HG03378 (cell line): ENCODE measurements around the gene C21orf58.
A peak's percentile ranks its signal among the peaks of the same experiment; 100 is the strongest.
"Not testable (repeated sequence)": the region's sequence is repeated elsewhere in the genome, so short reads cannot be mapped to it uniquely, and the experiment has no call there.

Experiments used
- ATAC-seq: cut with Tn5 transposase; IDR thresholded peaks from one replicate; pipeline ENCODE4 v1.9.1; 2021; ENCODE audit warnings: mild to moderate bottlenecking, moderate library complexity; ENCODE audit not compliant: unreplicated experiment

C21orf58 gene

DNA sequence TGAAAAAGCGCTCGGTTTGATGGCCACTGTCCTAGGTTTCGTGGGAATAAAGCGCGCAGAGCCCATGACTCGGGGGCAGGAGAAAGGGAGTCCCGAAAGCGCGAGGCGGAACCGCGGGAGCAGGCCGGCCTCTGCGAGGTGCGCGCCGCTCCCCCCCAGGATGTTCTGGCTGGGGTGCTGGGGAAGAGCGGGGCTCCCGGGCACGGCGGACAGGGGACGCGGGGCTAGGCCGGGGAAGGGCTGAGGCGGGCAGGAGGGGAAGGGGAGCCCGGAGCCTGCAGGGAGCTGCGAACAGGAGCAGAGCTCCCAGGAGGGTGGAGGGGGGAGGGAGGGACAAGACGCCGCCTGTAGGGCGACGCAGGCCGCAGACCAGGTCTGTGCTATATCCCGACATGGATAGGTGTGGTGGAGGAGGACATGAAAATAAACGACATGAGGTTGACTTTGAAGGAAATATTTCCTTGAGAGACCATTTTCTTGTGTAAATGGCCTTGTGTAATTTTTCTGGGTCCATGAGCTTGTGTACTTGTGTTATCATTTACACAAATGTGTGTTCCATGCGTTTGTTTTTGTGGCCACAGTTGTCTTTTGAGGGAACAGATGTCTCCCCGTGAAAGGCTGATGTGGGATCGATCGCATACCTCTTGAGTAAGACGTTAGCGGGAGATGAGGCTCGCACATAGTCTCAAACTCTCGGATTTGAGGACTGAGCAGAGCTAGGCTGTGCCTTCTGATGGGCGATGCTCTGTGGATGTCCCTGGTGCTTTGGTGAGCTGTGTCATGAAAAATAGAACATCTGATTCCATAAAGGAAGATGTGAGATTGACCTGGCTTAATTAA lies 1.6 kb upstream of the C21orf58 start:
- peak; percentile 3 for ATAC-seq

GRCh38 chr21:46324390-46325072 lies 861 bp upstream of the C21orf58 start:
- peak; percentile 22 for ATAC-seq

DNA sequence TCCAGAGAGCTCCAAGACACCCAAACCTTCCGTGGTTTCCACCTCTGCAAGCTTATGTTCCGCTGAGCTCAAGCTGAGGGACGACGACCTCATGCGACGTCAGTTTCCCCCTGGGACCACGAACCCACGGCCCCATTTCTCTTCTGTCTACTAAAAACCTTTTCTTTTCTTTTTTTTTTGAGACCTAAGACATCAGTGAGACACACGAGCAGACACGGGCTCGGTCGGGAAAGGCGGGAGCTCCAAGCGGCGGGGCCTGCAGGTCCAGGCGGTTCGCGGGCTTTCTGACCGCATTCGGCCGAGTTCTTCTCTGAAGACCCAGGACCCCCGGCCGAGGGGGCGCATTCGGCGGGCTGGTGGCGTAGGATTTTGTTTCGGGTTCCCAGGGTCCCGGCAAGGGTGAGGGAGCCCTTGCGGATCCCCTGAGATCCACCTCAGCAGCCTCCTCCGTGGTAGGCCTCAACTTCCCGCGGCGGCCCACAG lies 402 bp downstream of the C21orf58 start:
- ATAC-seq, result no peak

DNA sequence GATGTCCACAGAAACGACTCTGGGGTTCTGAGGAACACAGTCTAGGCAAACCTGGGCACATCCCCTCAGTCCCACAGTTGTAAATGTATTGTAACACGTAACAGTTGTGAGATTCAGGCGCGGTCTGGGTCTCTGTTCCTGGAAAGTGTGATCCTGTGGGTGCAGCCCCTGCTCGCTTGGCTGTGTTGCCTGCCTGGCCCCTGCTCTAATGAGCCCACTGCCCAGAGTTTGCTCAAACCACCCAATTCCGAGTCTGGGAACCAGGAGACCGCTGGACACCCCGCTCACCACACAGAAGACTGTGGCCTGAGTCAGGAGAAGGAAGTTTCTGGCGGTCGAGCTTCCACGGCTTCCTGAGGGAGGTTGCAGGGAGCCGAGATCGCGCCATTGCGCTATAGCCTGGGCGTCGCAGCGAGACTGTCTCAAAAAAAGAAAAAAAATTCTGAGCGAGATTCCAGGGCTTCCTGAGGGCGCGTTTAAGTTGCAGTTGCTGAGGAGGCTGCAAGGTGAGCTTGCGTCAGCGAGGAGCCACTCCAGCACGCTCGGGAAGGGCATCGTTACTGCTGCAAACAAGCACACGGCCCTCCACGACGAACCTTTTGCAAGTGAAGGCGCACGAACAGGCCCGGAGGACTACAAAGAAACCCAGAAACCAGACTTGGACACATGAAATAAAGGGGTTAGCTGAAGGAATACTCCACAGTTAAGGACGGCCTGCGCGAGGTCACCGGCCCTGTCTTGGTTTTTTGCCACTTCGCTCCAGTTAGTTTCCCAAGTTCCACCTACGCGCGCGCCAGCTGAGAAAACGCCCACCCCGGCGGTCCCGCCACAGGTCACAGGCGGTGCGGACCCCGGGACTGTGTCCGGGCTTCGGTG lies 1.1 kb downstream of the C21orf58 start:
- no peak for ATAC-seq

GRCh38 chr21:46320331-46320801 lies 3.3 kb downstream of the C21orf58 start:
- ATAC-seq, result no peak

DNA sequence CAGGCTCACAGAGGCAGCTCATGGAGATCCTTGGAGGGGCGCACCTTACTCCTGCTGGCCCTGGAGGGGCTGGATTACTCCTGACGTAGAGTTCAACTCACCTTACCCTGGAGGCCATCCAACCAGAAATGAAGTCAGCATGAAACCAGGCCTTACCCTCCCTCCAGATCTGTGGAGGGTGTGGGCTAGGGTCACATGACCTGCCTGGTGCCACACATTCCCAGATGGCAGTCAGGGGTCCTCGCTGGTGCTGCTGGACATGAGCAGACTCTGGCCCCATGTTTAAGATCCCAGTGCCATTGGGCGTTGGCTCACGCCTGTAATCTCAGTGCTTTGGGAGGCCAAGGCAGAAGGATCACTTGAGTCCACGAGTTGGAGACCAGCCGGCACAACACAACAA lies 4.5 kb downstream of the C21orf58 start:
- ATAC-seq, result no peak

- no peak for ATAC-seq
These were observed 5.2 kb downstream of the C21orf58 start for GRCh38 chr21:46318464-46318845.

- no peak for ATAC-seq
These were observed 5.8 kb downstream of the C21orf58 start for GRCh38 chr21:46317710-46318463.

DNA sequence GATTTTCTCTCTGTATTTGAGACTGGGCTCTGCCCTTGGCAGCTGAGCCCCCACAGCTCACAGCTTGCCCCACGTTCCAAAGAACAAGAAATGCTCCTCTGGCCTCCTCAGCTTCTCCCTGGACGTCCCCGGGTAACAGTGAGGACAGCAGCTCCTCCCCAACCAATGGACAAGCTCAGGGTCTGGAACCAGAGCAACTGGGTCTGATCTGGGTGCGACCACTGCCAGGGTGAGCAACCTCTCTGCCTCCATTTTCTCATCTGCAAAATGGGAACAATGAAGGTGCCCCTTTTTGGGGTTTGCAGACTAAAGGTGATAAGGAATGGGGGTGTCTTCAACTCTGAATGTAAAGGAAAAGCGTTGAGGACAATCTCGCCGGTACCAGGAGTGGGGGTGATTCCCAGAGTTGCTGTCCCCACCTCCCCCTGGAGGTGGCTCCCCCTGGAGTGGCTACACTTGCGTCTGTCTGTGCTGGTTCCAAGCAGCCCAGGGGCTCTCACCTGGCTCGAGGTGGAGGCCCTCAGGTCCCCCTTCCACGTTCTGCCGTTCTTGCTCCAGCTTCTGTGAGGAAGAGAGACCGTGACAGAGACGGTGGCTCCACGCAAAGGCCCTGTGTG lies 6.9 kb downstream of the C21orf58 start:
- no peak for ATAC-seq

GRCh38 chr21:46314441-46315020 lies 9.1 kb downstream of the C21orf58 start:
- ATAC-seq, result no peak

DNA sequence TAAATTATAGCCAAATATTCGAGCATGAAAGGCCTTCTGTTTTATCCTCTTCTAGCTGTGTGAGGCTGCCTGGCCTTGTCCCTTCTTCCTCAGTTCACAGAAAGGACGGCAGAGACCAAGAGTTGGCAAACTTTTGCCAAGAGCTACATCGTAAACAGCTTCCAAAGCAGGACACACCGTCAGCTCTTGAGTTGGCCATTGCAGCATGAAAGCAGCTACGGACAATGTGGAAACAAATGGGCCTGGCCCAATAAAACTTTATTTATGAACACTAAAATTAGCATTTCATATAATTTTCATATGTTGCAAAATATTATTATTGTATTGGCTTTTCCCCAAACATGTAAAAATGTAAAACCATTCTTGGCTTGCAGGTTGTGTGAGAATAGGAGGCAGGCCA lies 10.7 kb downstream of the C21orf58 start:
- no peak for ATAC-seq

GRCh38 chr21:46311568-46311967 lies 12.1 kb downstream of the C21orf58 start:
- ATAC-seq, result no peak

GRCh38 chr21:46310260-46310659 lies 13.4 kb downstream of the C21orf58 start:
- ATAC-seq, result not testable (repeated sequence)

- ATAC-seq, result no peak
These were observed 15.2 kb downstream of the C21orf58 start for GRCh38 chr21:46308431-46308830.

DNA sequence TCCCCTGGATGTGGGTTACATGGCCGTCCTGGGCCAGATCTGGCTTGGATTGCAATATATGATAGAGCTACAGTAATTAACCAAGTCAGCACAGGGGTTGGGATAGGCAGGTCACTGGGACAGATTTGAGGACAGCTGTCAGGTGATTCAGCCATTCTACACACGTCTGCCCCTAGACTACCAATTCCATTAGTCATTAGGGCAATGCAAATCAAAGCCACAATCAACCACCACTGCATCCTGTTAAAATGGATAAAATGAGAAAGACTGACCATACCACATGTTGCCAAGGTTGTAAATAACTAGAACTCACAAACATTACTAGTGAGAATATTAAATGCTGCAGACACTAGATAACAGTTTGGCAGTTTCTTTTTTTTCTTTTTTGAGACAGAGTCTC lies 16.0 kb downstream of the C21orf58 start:
- ATAC-seq, result no peak

DNA sequence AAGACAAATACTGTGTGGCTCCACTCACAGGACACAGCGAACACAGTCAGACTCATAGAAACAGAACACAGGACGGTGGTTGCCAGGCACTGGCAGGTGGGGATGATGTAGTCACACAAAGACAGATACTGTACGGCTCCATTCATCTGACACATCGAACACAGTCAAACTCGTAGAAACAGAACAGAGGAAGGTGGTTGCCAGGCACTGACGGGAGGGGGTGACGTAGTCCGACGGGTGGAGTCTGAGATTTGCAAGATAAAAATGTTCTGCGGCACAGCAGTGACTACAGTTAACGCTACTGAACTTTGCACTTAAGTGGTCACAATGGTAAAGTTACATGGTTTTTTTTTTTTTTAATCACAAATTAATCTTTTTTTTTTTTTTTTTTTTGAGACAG lies 18.7 kb downstream of the C21orf58 start:
- ATAC-seq, result no peak

GRCh38 chr21:46304437-46304836 lies 19.2 kb downstream of the C21orf58 start:
- no peak for ATAC-seq

GRCh38 chr21:46301759-46302158 lies 21.9 kb downstream of the C21orf58 start:
- no peak for ATAC-seq

- ATAC-seq, result no peak
These were observed 24.5 kb downstream of the C21orf58 start for GRCh38 chr21:46299167-46299566.
